Measurements from ENCODE around the gene PEPD.

The PEPD gene

DNA sequence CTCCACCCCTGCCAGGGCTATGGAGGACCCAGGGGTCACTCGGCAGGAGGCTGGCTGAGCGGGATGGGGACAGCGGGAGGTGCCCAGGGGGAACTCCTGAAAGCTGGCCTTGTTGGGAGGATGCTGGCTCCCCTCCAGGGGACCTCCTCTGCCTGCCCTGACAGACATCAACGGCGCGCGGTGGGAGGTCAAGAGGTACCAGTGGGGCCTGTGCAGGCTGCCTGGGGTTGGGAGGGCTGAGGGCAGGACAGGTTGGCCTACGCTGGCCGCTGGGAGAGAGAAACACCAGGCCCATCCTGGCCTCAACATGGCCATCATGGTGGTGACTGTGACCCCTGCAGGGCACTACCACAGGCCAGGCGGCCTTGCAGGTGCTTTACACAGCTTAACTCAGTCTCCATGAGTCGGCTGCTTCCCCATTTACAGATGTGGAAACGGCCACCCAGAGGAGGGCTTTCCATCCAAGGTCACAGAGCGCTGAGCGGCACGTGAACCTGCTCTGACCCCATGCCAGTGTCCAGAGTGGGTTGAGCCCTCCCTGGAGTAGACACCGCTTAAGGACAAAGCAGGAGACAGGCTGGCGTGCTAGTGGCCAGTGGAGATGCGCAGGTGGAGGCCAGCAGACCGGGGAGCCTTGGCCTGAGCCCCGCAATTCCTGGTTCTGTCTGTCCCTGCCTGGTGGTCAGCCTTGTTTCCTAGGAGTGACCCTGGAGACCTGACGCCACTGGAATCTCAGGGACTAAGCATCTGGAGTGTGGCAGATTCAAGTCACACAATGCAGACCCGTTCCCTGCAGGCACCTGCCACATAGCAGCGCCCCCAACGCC lies 120.5 kb downstream of the PEPD start:
- DNase-seq (ENCODE audit: low read depth): no peak
- no peak overlapping the region for H3K4me3 ChIP-seq (replicated peaks; ENCODE audit: low read depth, low read length)
- TF ChIP-seq, protein P1, sequence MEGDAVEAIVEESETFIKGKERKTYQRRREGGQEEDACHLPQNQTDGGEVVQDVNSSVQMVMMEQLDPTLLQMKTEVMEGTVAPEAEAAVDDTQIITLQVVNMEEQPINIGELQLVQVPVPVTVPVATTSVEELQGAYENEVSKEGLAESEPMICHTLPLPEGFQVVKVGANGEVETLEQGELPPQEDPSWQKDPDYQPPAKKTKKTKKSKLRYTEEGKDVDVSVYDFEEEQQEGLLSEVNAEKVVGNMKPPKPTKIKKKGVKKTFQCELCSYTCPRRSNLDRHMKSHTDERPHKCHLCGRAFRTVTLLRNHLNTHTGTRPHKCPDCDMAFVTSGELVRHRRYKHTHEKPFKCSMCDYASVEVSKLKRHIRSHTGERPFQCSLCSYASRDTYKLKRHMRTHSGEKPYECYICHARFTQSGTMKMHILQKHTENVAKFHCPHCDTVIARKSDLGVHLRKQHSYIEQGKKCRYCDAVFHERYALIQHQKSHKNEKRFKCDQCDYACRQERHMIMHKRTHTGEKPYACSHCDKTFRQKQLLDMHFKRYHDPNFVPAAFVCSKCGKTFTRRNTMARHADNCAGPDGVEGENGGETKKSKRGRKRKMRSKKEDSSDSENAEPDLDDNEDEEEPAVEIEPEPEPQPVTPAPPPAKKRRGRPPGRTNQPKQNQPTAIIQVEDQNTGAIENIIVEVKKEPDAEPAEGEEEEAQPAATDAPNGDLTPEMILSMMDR (IDR thresholded peaks at IDR 0.05; ENCODE audit: low read length, missing control alignments): no peak

- TF ChIP-seq, protein P1 (IDR thresholded peaks at IDR 0.05; ENCODE audit: low read length, missing control alignments): no peak
- no peak for DNase-seq (ENCODE audit: low read depth)
- H3K4me3 ChIP-seq (replicated peaks; ENCODE audit: low read depth, low read length): no peak overlapping the region
Observed at GRCh38 chr19:33399745-33400681, 121.6 kb downstream of the PEPD start.

DNA sequence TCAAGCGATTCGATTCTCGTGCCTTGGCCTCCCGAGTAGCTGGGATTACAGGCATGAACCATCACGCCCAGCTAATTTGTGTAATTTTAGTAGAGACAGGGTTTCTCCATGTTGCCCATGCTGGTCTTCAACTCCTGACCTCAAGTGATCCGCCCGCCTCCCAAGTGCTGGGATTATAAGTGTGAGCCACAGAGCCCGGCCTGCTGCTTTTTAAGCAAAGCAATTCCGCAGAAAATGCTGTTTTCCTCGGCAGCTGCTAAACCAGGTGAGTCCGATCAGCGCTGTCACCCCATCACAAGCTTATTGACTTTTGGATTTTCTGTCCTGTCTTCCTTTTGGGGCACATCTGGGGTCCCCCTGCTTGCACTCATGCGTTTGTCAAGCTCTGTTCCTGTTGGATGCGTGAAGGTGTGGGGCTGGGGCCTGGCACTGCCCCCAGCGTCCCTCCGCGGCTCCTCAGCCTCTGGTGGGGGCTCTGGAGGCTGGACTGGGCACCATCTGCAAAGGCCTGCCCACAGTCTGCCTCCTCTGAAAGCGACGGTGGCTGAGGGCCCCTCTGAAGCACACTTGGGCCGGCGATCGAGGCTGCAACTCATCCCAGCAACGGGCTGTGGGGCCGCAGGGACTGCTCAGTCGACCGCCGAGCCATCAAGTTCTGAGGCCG lies 122.4 kb downstream of the PEPD start:
- no peak overlapping the region for H3K4me3 ChIP-seq (replicated peaks; ENCODE audit: low read depth, low read length)
- TF ChIP-seq, protein P1 (IDR thresholded peaks at IDR 0.05; ENCODE audit: low read length, missing control alignments): no peak
- DNase-seq (ENCODE audit: low read depth): no peak

GRCh38 chr19:33398361-33399060 lies 123.1 kb downstream of the PEPD start:
- no peak overlapping the region for H3K4me3 ChIP-seq (replicated peaks; ENCODE audit: low read depth, low read length)
- DNase-seq (ENCODE audit: low read depth): no peak
- TF ChIP-seq, protein P1 (IDR thresholded peaks at IDR 0.05; ENCODE audit: low read length, missing control alignments): no peak

DNA sequence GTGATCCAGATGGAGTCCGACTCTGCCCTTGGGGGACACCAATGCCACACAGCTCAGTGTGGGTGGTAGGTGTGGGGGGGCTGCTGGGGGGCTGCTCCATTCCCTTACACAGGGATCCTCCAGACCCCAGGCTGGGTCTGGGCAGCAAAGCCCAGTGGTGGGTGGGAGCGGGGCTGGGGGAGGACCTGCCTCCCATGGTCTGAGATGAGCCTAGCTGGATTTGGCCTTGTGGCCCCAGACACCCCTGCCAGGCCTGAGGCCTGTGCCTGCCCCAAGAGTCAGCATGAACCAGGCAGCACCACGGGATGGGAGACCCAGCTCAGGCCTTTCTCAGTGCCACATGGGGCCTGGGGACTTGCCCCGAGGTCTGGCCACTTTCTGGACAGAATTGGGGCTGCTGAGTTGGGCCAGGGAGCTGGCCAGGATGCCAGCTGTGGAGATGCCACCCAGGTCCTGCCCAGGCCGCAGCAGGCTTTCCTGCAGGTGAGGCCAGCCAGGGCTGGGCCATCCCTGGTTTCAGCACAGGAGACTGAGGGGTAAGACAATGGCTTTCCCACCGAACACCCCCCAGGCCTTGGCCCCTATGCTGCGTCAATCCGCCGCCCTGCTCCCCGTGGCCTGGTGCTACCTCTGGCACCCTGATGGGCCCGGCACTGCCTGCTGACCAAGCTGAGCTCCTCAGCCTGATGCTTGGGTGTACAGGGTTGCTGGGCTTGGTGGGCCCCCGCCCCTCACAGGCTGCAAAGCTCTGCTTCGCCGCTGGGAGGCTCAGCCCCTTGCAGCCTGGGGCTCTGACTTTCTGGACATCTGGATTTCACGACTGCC lies 123.8 kb downstream of the PEPD start:
- no peak for DNase-seq (ENCODE audit: low read depth)
- TF ChIP-seq, protein P1 (IDR thresholded peaks at IDR 0.05; ENCODE audit: low read length, missing control alignments): peak; percentile 27
- no peak overlapping the region for H3K4me3 ChIP-seq (replicated peaks; ENCODE audit: low read depth, low read length)
